Transverse colon (tissue), 4 donors: ENCODE data around the gene ELAPOR1. TPM values are rescaled to one million over a fixed set of nuclear protein-coding genes. Genes with fewer than 3 reads are reported as not detected.

Source experiments
- DNase-seq: peaks from one replicate; pipeline ENCODE4 v3.0.0-alpha.2; 2019
- H3K27ac ChIP-seq, 4 donors: fragments of 200-600 bp; sonication (generic); 2 replicates each; pipeline ENCODE4 v1.5.1; 2016 to 2018; ENCODE audit warnings: inconsistent platforms in 4 of 4
- H3K27me3 ChIP-seq: fragments of 200-600 bp; sonication (generic); 2 replicates; pipeline ENCODE4 v1.5.1; 2017; ENCODE audit warnings: inconsistent platforms
- H3K36me3 ChIP-seq, 4 donors: fragments of 200-600 bp; sonication (generic); 2 replicates each; pipeline ENCODE4 v1.5.1; 2017 to 2019; ENCODE audit warnings: inconsistent platforms in 4 of 4
- H3K4me1 ChIP-seq, 4 donors: fragments of 200-600 bp; sonication (generic); 2 replicates each; pipeline ENCODE4 v1.5.1; 2017 to 2020; ENCODE audit warnings: inconsistent platforms in 4 of 4
- H3K4me3 ChIP-seq, 4 donors: fragments of 200-600 bp; sonication (generic); 1 replicate in 1 of 4; 2 replicates in 3 of 4; pipeline versions ENCODE4 v1.5.1 to v1.6.1; 2017 to 2019; ENCODE audit warnings: inconsistent platforms in 4 of 4
- H3K9me3 ChIP-seq, 2 donors: fragments of 200-600 bp; sonication (generic); 2 replicates each; pipeline ENCODE4 v1.5.1; 2017 to 2019; ENCODE audit warnings: inconsistent platforms in 2 of 2
- CTCF ChIP-seq, 5 experiments: fragments of 200-600 bp in 3 of 5; fragments of 450-650 bp in 2 of 5; sonication (generic) in 3 of 5; IDR thresholded peaks; 1 replicate in 2 of 5; 2 replicates in 3 of 5; pipeline ENCODE4 v1.5.1; 2016 to 2017; ENCODE audit warnings: antibody characterized with exemption in 5 of 5, inconsistent platforms in 3 of 5, mild to moderate bottlenecking in 2 of 5, moderate library complexity in 1 of 5
- EP300 ChIP-seq: sonication (generic); formaldehyde crosslinking; IDR thresholded peaks from one replicate; pipeline ENCODE4 v1.6.1; 2017; ENCODE audit warnings: antibody characterized with exemption, low read depth
- POLR2A ChIP-seq: fragments of 450-650 bp; IDR thresholded peaks from one replicate; pipeline ENCODE4 v1.6.1; 2016; ENCODE audit warnings: antibody characterized with exemption, mild to moderate bottlenecking, moderate library complexity
- POLR2AphosphoS5 ChIP-seq, 3 donors: sonication (generic); formaldehyde crosslinking; IDR thresholded peaks; one replicate each; pipeline ENCODE4 v1.6.1; 2016; ENCODE audit warnings: antibody characterized with exemption in 3 of 3
- WGBS, 2 donors: methylation state at CpG; one replicate each; pipeline ENCODE4 v1.1.5; 2018; ENCODE audit warnings: low coverage in 1 of 2; 5-methylcytosine and 5-hydroxymethylcytosine counted together
- in situ Hi-C, 4 donors: fragments of 200-750 bp; cut with MboI; loops; one replicate each; pipeline versions ENCODE4 v1.15.0 to v1.15.1; 2017; ENCODE audit warnings: low sequenced_read_pairs in 3 of 4, low pct_ligation_motif_present in 1 of 4, low pct_unique_long_range_greater_than_20kb in 1 of 4
- intact Hi-C: fragments of 100-400 bp; cut with DNase I; formaldehyde crosslinking; loops from one replicate; pipeline ENCODE4 v1.15.1; 2023; ENCODE audit warnings: low total_unique reads
- total RNA-seq, 4 donors: library from RNA; depleted of rRNA; stranded (reverse); fragments of >200 nt; gene quantifications; one replicate each; pipeline ENCODE4 v1.1.0, GENCODE V29; 2016

The ELAPOR1 gene
- total RNA-seq, 4 donors from 2014 or later = 19.5 to 72.2 (median 38.4) TPM

GRCh38 chr1:109149874-109150601, 36.1 kb downstream of the ELAPOR1 start:
- Histone ChIP-seq H3K27me3 (no peaks in the 10 kb centered on the region), H3K4me1 (peaks cover 0 to 39% (median 31%) of the 10 kb centered on the region in 4 donors), H3K9me3 (no peaks in the 10 kb centered on the region), H3K36me3 (no peaks in the 10 kb centered on the region), H3K27ac (peak overlapping the region; percentile 30 to 79 (median 56)), H3K4me3 (no peak overlapping the region)
- no peak for DNase-seq
- 62 to 65% methylated on average over 9 to 17 of the region's 17 CpGs for WGBS, 2 donors
- intact Hi-C loops (no loop called here), in situ Hi-C loops (no loop called here)
- TF ChIP-seq POLR2A = no peak
- TF ChIP-seq EP300 = no peak
- no peak for TF ChIP-seq POLR2AphosphoS5 (IDR thresholded peaks at IDR 0.05)
- no peak for TF ChIP-seq CTCF (IDR thresholded peaks at IDR 0.05)

- Histone ChIP-seq H3K4me1 (peaks cover 0 to 39% (median 31%) of the 10 kb centered on the region in 4 donors), H3K4me3 (no peak overlapping the region), H3K27me3 (no peaks in the 10 kb centered on the region), H3K36me3 (no peaks in the 10 kb centered on the region), H3K9me3 (no peaks in the 10 kb centered on the region), H3K27ac (peak overlapping the region; percentile 47 to 79 (median 58))
- 62 to 76% methylated on average over 4 to 5 of the region's 5 CpGs for WGBS, 2 donors
- intact Hi-C loops (no loop called here), in situ Hi-C loops (no loop called here)
- DNase-seq = peak; percentile 65
- TF ChIP-seq CTCF (IDR thresholded peaks at IDR 0.05) (peak in 1 of 5 experiments; percentile 21), EP300 (no peak)
Measured at GRCh38 chr1:109151146-109151990, 37.5 kb downstream of the ELAPOR1 start.

- H3K36me3 ChIP-seq = no peaks in the 10 kb centered on the region
- H3K4me1 ChIP-seq = peaks cover 0 to 42% (median 31%) of the 10 kb centered on the region in 4 donors
- DNase-seq = no peak
- intact Hi-C loops = no loop called here
- no peaks in the 10 kb centered on the region for H3K27me3 ChIP-seq
- no peak for TF ChIP-seq EP300
- no peak for TF ChIP-seq CTCF (IDR thresholded peaks at IDR 0.05)
- no peak for TF ChIP-seq POLR2A
- TF ChIP-seq POLR2AphosphoS5 (IDR thresholded peaks at IDR 0.05) = no peak
- H3K9me3 ChIP-seq = no peaks in the 10 kb centered on the region
- H3K27ac ChIP-seq = peak overlapping the region; percentile 47 to 79 (median 58)
- in situ Hi-C loops = no loop called here
- no peak overlapping the region for H3K4me3 ChIP-seq
Measured at GRCh38 chr1:109152196-109152595, 38.3 kb downstream of the ELAPOR1 start.

- Histone ChIP-seq H3K9me3 (no peaks in the 10 kb centered on the region), H3K27me3 (no peaks in the 10 kb centered on the region), H3K4me1 (peaks cover 0 to 16% (median 3%) of the 10 kb centered on the region in 4 donors), H3K27ac (peak overlapping the region in 3 of 4 donors; percentile 39 to 69 (median 46)), H3K36me3 (no peaks in the 10 kb centered on the region), H3K4me3 (no peak overlapping the region)
- in situ Hi-C loops = no loop called here
- 52 to 86% methylated on average over 1 to 2 of the region's 2 CpGs for WGBS, 2 donors
- intact Hi-C loops = no loop called here
- TF ChIP-seq POLR2A (no peak), EP300 (no peak), CTCF (IDR thresholded peaks at IDR 0.05) (no peak), POLR2AphosphoS5 (IDR thresholded peaks at IDR 0.05) (no peak)
- DNase-seq = peak; percentile 35
Measured at GRCh38 chr1:109156916-109157385, 43.0 kb downstream of the ELAPOR1 start.
